Measurements from ENCODE around the gene PARD6G. TPM values are rescaled to one million over a fixed set of nuclear protein-coding genes. Genes with fewer than 3 reads are reported as not detected.

PARD6G gene
- total RNA-seq, 1 experiment from 2014 or later = 0.15 TPM

GRCh38 chr18:80129672-80130367, 117.5 kb downstream of the PARD6G start:
- Histone ChIP-seq H3K4me1 (replicated peaks; ENCODE audit: insufficient read depth) (no peaks in the 10 kb centered on the region), H2AFZ (no peak overlapping the region), H3K9me2 (ENCODE audit: insufficient read depth) (no peaks in the 10 kb centered on the region), H3K27ac (no peak overlapping the region), H3K4me2 (no peak overlapping the region), H3K4me3 (no peak overlapping the region), H3K9me3 (ENCODE audit: insufficient read depth, low read depth) (no peaks in the 10 kb centered on the region), H3K27me3 (ENCODE audit: insufficient read depth, low read depth) (no peaks in the 10 kb centered on the region), H3K36me3 (ENCODE audit: low read depth) (peaks cover 20% of the 10 kb centered on the region), H3F3A (ENCODE audit: insufficient read depth, low read depth) (no peaks in the 10 kb centered on the region), H3K79me2 (ENCODE audit: low read depth) (peaks cover 59% of the 10 kb centered on the region), H4K20me1 (ENCODE audit: insufficient read depth) (peaks cover 49% of the 10 kb centered on the region)
- POLR2A ChIA-PET (ENCODE audit: unreplicated experiment) = no interaction called here
- DNase-seq = no peak
- no peak for TF ChIP-seq EZH2 (IDR thresholded peaks at IDR 0.05; ENCODE audit: low read depth)
- no peak for TF ChIP-seq CTCF (conservative IDR thresholded peaks at IDR 0.05)
- no TSS peak for BruUV-seq (replicated peaks)
- intact Hi-C loops (cut with micrococcal nuclease; ENCODE audit: unreplicated experiment) = no loop called here
- CTCF ChIA-PET = no interaction called here

GRCh38 chr18:80127635-80128034, 119.7 kb downstream of the PARD6G start:
- H3K79me2 ChIP-seq (ENCODE audit: low read depth) = peaks cover 81% of the 10 kb centered on the region
- peaks cover 8% of the 10 kb centered on the region for H3K4me1 ChIP-seq (replicated peaks; ENCODE audit: insufficient read depth)
- H3K9me3 ChIP-seq (ENCODE audit: insufficient read depth, low read depth) = no peaks in the 10 kb centered on the region
- CTCF ChIA-PET = no interaction called here
- POLR2A ChIA-PET (ENCODE audit: unreplicated experiment) = no interaction called here
- H3K4me3 ChIP-seq = no peak overlapping the region
- TF ChIP-seq CTCF (conservative IDR thresholded peaks at IDR 0.05) (no peak), EZH2 (IDR thresholded peaks at IDR 0.05; ENCODE audit: low read depth) (no peak)
- no peaks in the 10 kb centered on the region for H3K9me2 ChIP-seq (ENCODE audit: insufficient read depth)
- peaks cover 69% of the 10 kb centered on the region for H4K20me1 ChIP-seq (ENCODE audit: insufficient read depth)
- no peak overlapping the region for H3K27ac ChIP-seq
- intact Hi-C loops (cut with micrococcal nuclease; ENCODE audit: unreplicated experiment) = no loop called here
- no peaks in the 10 kb centered on the region for H3K27me3 ChIP-seq (ENCODE audit: insufficient read depth, low read depth)
- no peak overlapping the region for H2AFZ ChIP-seq
- peaks cover 7% of the 10 kb centered on the region; the same call in 1 of the 2 replicates for H3F3A ChIP-seq (ENCODE audit: insufficient read depth, low read depth)
- no TSS peak for BruUV-seq (replicated peaks)
- no peak overlapping the region for H3K4me2 ChIP-seq
- H3K36me3 ChIP-seq (ENCODE audit: low read depth) = 0 out of 2 replicates have a peak, but pooled peaks cover under 1% of the 10 kb centered on the region
- DNase-seq = no peak

- Histone ChIP-seq H3K36me3 (ENCODE audit: low read depth) (no peaks in the 10 kb centered on the region), H3F3A (ENCODE audit: insufficient read depth, low read depth) (peaks cover 7% of the 10 kb centered on the region; the same call in 1 of the 2 replicates), H3K4me2 (no peak overlapping the region), H3K4me1 (replicated peaks; ENCODE audit: insufficient read depth) (peaks cover 8% of the 10 kb centered on the region), H4K20me1 (ENCODE audit: insufficient read depth) (peaks cover 73% of the 10 kb centered on the region), H3K79me2 (ENCODE audit: low read depth) (peaks cover 84% of the 10 kb centered on the region), H2AFZ (no peak overlapping the region), H3K9me3 (ENCODE audit: insufficient read depth, low read depth) (no peaks in the 10 kb centered on the region), H3K27ac (no peak overlapping the region), H3K4me3 (no peak overlapping the region), H3K9me2 (ENCODE audit: insufficient read depth) (no peaks in the 10 kb centered on the region), H3K27me3 (ENCODE audit: insufficient read depth, low read depth) (no peaks in the 10 kb centered on the region)
- ChIA-PET CTCF (no interaction called here), POLR2A (ENCODE audit: unreplicated experiment) (no interaction called here)
- DNase-seq = no peak
- no TSS peak for BruUV-seq (replicated peaks)
- intact Hi-C loops (cut with micrococcal nuclease; ENCODE audit: unreplicated experiment) = no loop called here
- TF ChIP-seq CTCF (conservative IDR thresholded peaks at IDR 0.05) (no peak), EZH2 (IDR thresholded peaks at IDR 0.05; ENCODE audit: low read depth) (no peak)
Measured at GRCh38 chr18:80126797-80127196, 120.5 kb downstream of the PARD6G start.
